H1 (cell line): ENCODE measurements around the gene PPARD. TPM values are rescaled to one million over a fixed set of nuclear protein-coding genes. Genes with fewer than 3 reads are reported as not detected.

Experiments used
- CTCF ChIA-PET: fragments of 300-600 bp; sonication (Branson Sonifier 250); formaldehyde crosslinking; loops from one replicate; lab custom pipeline; 2021; ENCODE audit not compliant: partially characterized antibody; lab: Charles Lee
- POLR2A ChIA-PET: fragments of 300-600 bp; sonication (Branson Sonifier 250); formaldehyde crosslinking; loops from one replicate; lab custom pipeline; 2021; ENCODE audit warnings: inconsistent platforms; ENCODE audit not compliant: partially characterized antibody; lab: Charles Lee
- DNase-seq, 2 experiments: peaks; one replicate each; pipeline versions ENCODE4 v3.0.0 to v3.0.0-alpha.2; 2010 to 2022; ENCODE audit warnings: low spot score in 2 of 2, low read depth in 1 of 2, mixed read lengths in 1 of 2
- FAIRE-seq: peaks from 2 replicates; lab custom pipeline; 2011; peaks lifted over from hg19 to GRCh38; lab: Jason Lieb, UNC
- H2AFZ ChIP-seq: 2 replicates; pipeline ENCODE4 v1.8.1; 2012; ENCODE audit warnings: low read length, inconsistent platforms
- H2AK5ac ChIP-seq: 2 replicates; pipeline ENCODE4 v1.6.1; 2013; ENCODE audit warnings: low read depth, low read length
- H2BK120ac ChIP-seq: replicated peaks from 2 replicates; pipeline ENCODE3; 2013; ENCODE audit warnings: low read depth, low read length, inconsistent platforms
- H2BK12ac ChIP-seq: 2 replicates; pipeline ENCODE4 v1.6.1; 2013; ENCODE audit warnings: low read depth, low read length
- H2BK15ac ChIP-seq: 2 replicates; pipeline ENCODE4 v1.6.1; 2013; ENCODE audit warnings: low read length
- H2BK20ac ChIP-seq: 2 replicates; pipeline ENCODE4 v1.6.1; 2013; ENCODE audit warnings: low read length
- H2BK5ac ChIP-seq: 2 replicates; pipeline ENCODE4 v1.6.1; 2013; ENCODE audit warnings: low read depth, low read length
- H3K14ac ChIP-seq: 2 replicates; pipeline ENCODE4 v1.6.1; 2013; ENCODE audit warnings: inconsistent platforms; ENCODE audit not compliant: insufficient read length
- H3K18ac ChIP-seq: 2 replicates; pipeline ENCODE4 v1.6.1; 2013; ENCODE audit warnings: low read length; ENCODE audit errors: extremely low read depth
- H3K23ac ChIP-seq: 2 replicates; pipeline ENCODE4 v1.6.1; 2013; ENCODE audit warnings: inconsistent platforms; ENCODE audit not compliant: insufficient read length
- H3K23me2 ChIP-seq: 2 replicates; pipeline ENCODE4 v1.6.1; 2013; ENCODE audit warnings: low read depth, low read length
- H3K27ac ChIP-seq: 2 replicates; pipeline ENCODE4 v1.6.1; 2011; ENCODE audit warnings: low read depth, low read length, inconsistent platforms
- H3K27me3 ChIP-seq, 4 experiments: replicated peaks in 1 of 4; 1 replicate in 1 of 4; 2 replicates in 3 of 4; pipeline versions ENCODE4 v1.6.1 to v1.8.1; 2011 to 2013; ENCODE audit warnings: low read length in 3 of 4, mild to moderate bottlenecking in 3 of 4, inconsistent platforms in 2 of 4, mixed read lengths in 2 of 4, moderate library complexity in 1 of 4; ENCODE audit not compliant: control insufficient read depth in 3 of 4, insufficient read depth in 3 of 4; ENCODE audit errors: extremely low read depth in 1 of 4
- H3K36me3 ChIP-seq, 4 experiments: 2 replicates each; pipeline versions ENCODE4 v1.6.1 to v1.8.1; 2011 to 2013; ENCODE audit warnings: mild to moderate bottlenecking in 4 of 4, low read length in 3 of 4, moderate library complexity in 2 of 4, control low read depth in 1 of 4, inconsistent platforms in 1 of 4; ENCODE audit not compliant: insufficient read depth in 4 of 4, control insufficient read depth in 2 of 4
- H3K4ac ChIP-seq: replicated peaks from 2 replicates; pipeline ENCODE3; 2013; ENCODE audit warnings: low read length, low read depth, mixed read lengths, inconsistent platforms; ENCODE audit not compliant: insufficient read length
- H3K4me1 ChIP-seq, 4 experiments: replicated peaks in 1 of 4; 1 replicate in 1 of 4; 2 replicates in 3 of 4; pipeline versions ENCODE4 v1.6.1 to v1.8.1; 2011 to 2013; ENCODE audit warnings: low read length in 3 of 4, inconsistent platforms in 2 of 4, mixed read lengths in 1 of 4; ENCODE audit not compliant: insufficient read depth in 4 of 4, control insufficient read depth in 3 of 4
- H3K4me2 ChIP-seq, 2 experiments: 2 replicates each; pipeline versions ENCODE4 v1.6.1 to v1.8.1; 2011 to 2013; ENCODE audit warnings: low read depth in 2 of 2, low read length in 2 of 2, control low read depth in 1 of 2, inconsistent platforms in 1 of 2, mild to moderate bottlenecking in 1 of 2; ENCODE audit not compliant: insufficient read depth in 1 of 2
- H3K4me3 ChIP-seq, 4 experiments: fragments of 200-600, 300-600 bp in 1 of 4; sonication (generic), shearing (Covaris generic), sonication (Bioruptor Twin) in 1 of 4; 2 replicates each; pipeline versions ENCODE4 v1.5.1 to v1.8.1; 2011 to 2016; ENCODE audit warnings: low read length in 4 of 4, low read depth in 3 of 4, control low read depth in 2 of 4, inconsistent platforms in 2 of 4, mild to moderate bottlenecking in 2 of 4, mixed read lengths in 1 of 4, moderate library complexity in 1 of 4; ENCODE audit not compliant: insufficient read depth in 2 of 4; ENCODE audit errors: extremely low read depth in 1 of 4
- H3K56ac ChIP-seq: replicated peaks from 2 replicates; pipeline ENCODE3; 2013; ENCODE audit warnings: low read depth, mild to moderate bottlenecking, mixed read lengths, low read length, inconsistent platforms; ENCODE audit not compliant: insufficient read length
- H3K79me1 ChIP-seq: 2 replicates; pipeline ENCODE4 v1.6.1; 2013; ENCODE audit warnings: low read depth, low read length, control low read depth
- H3K79me2 ChIP-seq, 2 experiments: 2 replicates each; pipeline versions ENCODE4 v1.6.1 to v1.8.1; 2012 to 2013; ENCODE audit warnings: low read length in 2 of 2, mild to moderate bottlenecking in 2 of 2, inconsistent platforms in 1 of 2; ENCODE audit not compliant: insufficient read depth in 2 of 2, control insufficient read depth in 1 of 2
- H3K9ac ChIP-seq, 4 experiments: replicated peaks in 1 of 4; 1 replicate in 1 of 4; 2 replicates in 3 of 4; pipeline versions ENCODE4 v1.6.1 to v1.8.1; 2011 to 2013; ENCODE audit warnings: low read depth in 3 of 4, low read length in 3 of 4, control low read depth in 2 of 4, mild to moderate bottlenecking in 2 of 4, moderate library complexity in 2 of 4, inconsistent platforms in 1 of 4; ENCODE audit errors: extremely low read depth in 1 of 4
- H3K9me3 ChIP-seq, 2 experiments: 2 replicates each; pipeline versions ENCODE4 v1.6.1 to v1.8.1; 2012 to 2013; ENCODE audit warnings: mild to moderate bottlenecking in 2 of 2, moderate library complexity in 2 of 2, control low read depth in 1 of 2, inconsistent platforms in 1 of 2, low read depth in 1 of 2, low read length in 1 of 2, mixed read lengths in 1 of 2; ENCODE audit not compliant: insufficient read depth in 2 of 2
- H4K20me1 ChIP-seq, 2 experiments: replicated peaks in 1 of 2; 2 replicates each; pipeline versions ENCODE3 to v1.8.1; 2011 to 2013; ENCODE audit warnings: inconsistent platforms in 2 of 2, low read length in 2 of 2, mild to moderate bottlenecking in 1 of 2; ENCODE audit not compliant: insufficient read depth in 2 of 2, control insufficient read depth in 1 of 2
- H4K5ac ChIP-seq: 2 replicates; pipeline ENCODE4 v1.6.1; 2013; ENCODE audit warnings: low read length, low read depth, mixed read lengths, inconsistent platforms; ENCODE audit not compliant: insufficient read length
- H4K8ac ChIP-seq: 2 replicates; pipeline ENCODE4 v1.8.0; 2013; ENCODE audit warnings: mild to moderate bottlenecking, moderate library complexity, low read length, inconsistent platforms; ENCODE audit not compliant: insufficient read depth; ENCODE audit errors: extremely low read depth
- H4K91ac ChIP-seq: replicated peaks from 2 replicates; pipeline ENCODE3; 2013; ENCODE audit warnings: low read length, mixed read lengths, inconsistent platforms; ENCODE audit not compliant: insufficient read length
- WGBS, 2 experiments: shearing (Covaris generic) in 1 of 2; methylation state at CpG; one replicate each; pipeline versions ENCODE4 v1.1.6 to v1.1.7; 2013 to 2015; ENCODE audit warnings: low lambda C conversion rate in 2 of 2, mixed read lengths in 2 of 2, inconsistent platforms in 1 of 2, low coverage in 1 of 2, missing lambda C conversion rate in 1 of 2; ENCODE audit not compliant: insufficient replicate concordance in 2 of 2, insufficient coverage in 1 of 2, insufficient read length in 1 of 2; ENCODE audit errors: extremely low coverage in 1 of 2, missing lambda C conversion rate in 1 of 2; 5-methylcytosine and 5-hydroxymethylcytosine counted together
- polyA plus RNA-seq, 7 experiments: library from polyadenylated mRNA; depleted of rRNA in 3 of 7; stranded (reverse) in 5 of 7; unstranded in 2 of 7; fragments of >200 nt in 5 of 7; fragments of 200-250 nt in 2 of 7; gene quantifications; 1 replicate in 5 of 7; 2 replicates in 1 of 7; 4 replicates in 1 of 7; pipeline versions ENCODE4 v1.2.1 to v1.2.3, GENCODE V29; 2011 to 2013; ENCODE audit warnings: missing spikeins in 2 of 7, mixed read lengths in 2 of 7
- total RNA-seq: library from RNA; stranded (reverse); fragmentation: NEBNext Ultra II Directional; extraction: Animal tissue kit (Norgen Biotek cat#: 25700); gene quantifications from 2 replicates; pipeline ENCODE4 v1.2.1, GENCODE V29; 2021

The PPARD gene
- total and polyA plus RNA-seq, 2 of the 8 experiments (the other 6 are each of a cell fraction or from before 2014, with no cell fraction given): 14.6 to 14.9 TPM

DNA sequence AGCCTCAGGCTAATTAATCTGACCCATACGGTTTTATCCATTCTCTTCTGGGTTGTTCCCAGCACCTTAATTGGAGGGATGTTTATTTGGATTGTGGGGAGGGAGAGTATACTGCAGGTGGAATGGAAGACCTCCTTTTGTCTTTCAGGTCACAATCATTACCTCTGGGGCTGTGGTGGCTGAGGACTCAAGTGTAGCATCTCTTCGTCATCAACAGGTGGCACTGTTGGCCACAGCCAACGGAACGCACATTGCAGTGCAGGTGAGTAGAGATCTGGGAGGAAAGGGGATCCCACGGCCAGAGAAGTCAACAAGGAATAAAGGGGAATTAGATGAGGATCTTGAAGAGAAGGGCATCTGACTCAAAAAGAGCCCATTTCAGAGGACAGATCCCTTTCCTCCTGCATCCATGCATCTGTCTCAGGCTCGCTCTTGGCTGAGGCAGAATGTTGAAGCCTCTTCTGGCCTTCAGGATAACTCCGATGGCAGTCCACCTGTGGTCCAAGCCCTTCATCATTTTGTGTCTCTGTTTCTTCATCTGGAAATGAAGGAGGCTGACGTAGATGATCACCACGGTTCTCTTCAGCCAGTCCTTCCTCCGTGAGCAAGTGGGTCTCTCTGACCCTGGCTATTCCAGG is 47.9 kb upstream of the PPARD start:
- Histone ChIP-seq H3K4me1 (peaks cover 0 to 10% (median 7%) of the 10 kb centered on the region in 4 experiments; a peak in 6 of 7 replicates), H2AFZ (no peak overlapping the region), H2BK5ac (no peak overlapping the region), H4K20me1 (no peaks in the 10 kb centered on the region), H2BK20ac (no peak overlapping the region), H2BK12ac (no peak overlapping the region), H3K18ac (no peak overlapping the region), H2BK15ac (no peak overlapping the region), H3K56ac (no peak overlapping the region), H2AK5ac (no peak overlapping the region), H3K9me3 (no peaks in the 10 kb centered on the region), H4K8ac (no peak overlapping the region), H4K5ac (no peak overlapping the region), H3K27me3 (no peaks in the 10 kb centered on the region), H3K79me2 (no peaks in the 10 kb centered on the region), H3K23ac (no peak overlapping the region), H3K9ac (no peak overlapping the region), H3K4ac (no peak overlapping the region), H3K4me2 (no peak overlapping the region), H3K27ac (no peak overlapping the region), H3K23me2 (no peaks in the 10 kb centered on the region), H4K91ac (no peak overlapping the region), H3K14ac (no peak overlapping the region), H3K79me1 (no peaks in the 10 kb centered on the region), H2BK120ac (no peak overlapping the region), H3K36me3 (peaks cover 2 to 5% (median 3%) of the 10 kb centered on the region in 4 experiments; a peak in 5 of 8 replicates), H3K4me3 (no peak overlapping the region)
- DNase-seq (no peak), FAIRE-seq (peak; percentile 96)
- ChIA-PET CTCF (interaction anchor here (0.7 to 20.6 kb wide), 25 partner anchors 9 to 226 kb away, joined by 3 to 358 read pairs (median 5); partner anchors contain the start of genes FANCE, PPARD and RPL10A), POLR2A (interaction anchor here (0.7 to 1.2 kb wide), 3 partner anchors 16 to 183 kb away, joined by 3 read pairs; partner anchors contain the start of gene RPL10A)
- 62% methylated on average over 10 of the region's 10 CpGs; no CpG with 5 or more reads in 1 of the 2 experiments for WGBS, 2 experiments
